HTERT RPE-1 (cell line): ENCODE results near the gene CMAS.
"Not testable (repeated sequence)": the region's sequence is repeated elsewhere in the genome, so short reads cannot be mapped to it uniquely, and the experiment has no call there.

Experiments used
- in situ Hi-C: fragments of 300-500 bp; cut with MboI; formaldehyde crosslinking; loops from 4 replicates; pipeline ENCODE4 v1.14.3; 2020; ENCODE audit warnings: low sequenced_read_pairs

Gene CMAS

DNA sequence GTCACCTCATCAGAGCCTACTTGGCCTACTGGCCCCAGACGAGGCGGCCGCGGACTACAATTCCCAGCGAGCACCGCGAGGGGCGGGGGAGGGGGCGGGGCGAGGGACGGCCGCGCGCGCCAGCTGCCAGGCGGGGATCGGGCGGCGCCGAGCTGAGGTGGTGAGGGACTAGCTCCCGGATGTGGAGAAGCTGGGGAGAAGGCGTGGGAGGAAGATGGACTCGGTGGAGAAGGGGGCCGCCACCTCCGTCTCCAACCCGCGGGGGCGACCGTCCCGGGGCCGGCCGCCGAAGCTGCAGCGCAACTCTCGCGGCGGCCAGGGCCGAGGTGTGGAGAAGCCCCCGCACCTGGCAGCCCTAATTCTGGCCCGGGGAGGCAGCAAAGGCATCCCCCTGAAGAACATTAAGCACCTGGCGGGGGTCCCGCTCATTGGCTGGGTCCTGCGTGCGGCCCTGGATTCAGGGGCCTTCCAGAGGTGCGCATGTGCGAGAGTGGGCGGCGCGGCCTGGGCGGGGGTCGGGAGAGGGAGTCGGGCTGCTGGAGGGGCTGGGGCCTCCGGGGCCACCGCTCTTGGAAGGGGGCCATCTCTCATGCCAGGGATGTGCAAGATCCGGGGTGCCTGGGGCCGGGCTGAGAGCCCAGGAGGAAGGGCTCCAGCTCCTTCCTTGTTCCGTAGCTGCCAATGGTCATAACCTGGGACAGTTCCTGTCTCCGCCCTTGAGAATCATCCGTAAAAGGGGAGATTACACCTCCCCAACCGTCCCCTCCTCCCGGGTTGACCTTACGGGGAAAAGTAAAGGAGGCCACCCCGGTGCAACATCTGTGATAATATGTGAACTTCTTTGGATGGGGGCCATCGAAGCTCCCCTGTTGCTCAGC lies at the start of gene CMAS:
Gene CMAS, plus strand, starts transcription at position 129 of the 878 bp plus-strand sequence. Its CDS starts 86 bp downstream, at position 215.
- in situ Hi-C loops, result no loop called here

DNA sequence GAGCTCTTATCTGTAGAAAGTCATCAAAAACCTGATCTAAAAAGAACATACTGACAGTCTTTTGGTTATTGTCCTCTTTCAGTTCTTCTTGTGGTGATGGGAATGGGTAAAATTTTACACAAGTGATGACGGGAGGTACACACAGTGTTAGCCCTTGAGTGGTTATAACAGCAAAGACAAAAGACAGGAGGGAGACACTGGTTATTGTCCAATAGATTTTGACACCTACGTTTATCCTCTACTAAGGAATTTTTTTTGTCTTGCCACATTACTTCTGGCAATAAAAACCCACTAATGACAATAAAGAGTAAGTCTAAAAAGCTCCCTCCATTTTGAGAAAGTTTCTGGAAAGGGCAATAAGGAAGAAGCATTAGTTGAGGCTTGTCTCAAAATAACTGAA lies 47.7 kb upstream of the CMAS start:
- in situ Hi-C loops, result no loop called here

DNA sequence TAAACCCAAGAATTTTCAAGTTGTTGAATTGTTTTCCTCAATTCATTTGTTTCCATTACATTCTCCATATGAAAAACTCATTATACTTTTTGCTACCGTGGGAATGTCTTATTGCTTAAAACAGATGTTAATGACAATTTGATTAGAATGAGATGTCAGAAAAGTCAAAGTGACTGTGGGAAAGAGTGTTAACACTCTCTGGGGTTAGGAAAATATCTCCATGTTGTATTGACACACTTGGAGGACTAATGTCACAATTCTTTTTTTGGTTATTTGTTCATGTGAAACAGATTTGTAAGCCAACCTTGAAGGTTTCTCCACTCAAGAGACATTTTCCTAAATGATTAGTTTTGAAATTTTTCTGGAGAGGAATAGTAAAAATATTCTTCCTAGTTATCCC lies 47.2 kb upstream of the CMAS start:
- in situ Hi-C loops, result no loop called here

DNA sequence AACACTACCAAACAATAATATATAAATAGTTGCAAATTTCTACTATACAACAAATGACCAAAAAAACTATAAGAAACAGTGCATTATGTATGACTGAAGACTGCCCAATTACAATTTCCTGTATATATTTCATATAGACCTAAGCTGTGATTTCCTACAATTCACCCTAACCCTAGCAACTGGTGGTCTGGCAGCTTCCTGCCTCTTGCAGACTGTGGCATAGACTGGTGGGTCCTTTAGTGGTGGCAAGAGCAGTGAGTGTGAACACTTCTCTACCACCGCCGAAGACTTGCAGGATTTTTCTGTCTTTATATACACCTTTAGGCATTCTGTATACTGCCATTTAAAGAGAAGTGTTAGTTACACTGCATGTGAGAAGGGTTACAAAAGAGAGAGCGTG lies 43.6 kb upstream of the CMAS start:
- in situ Hi-C loops, result no loop called here

DNA sequence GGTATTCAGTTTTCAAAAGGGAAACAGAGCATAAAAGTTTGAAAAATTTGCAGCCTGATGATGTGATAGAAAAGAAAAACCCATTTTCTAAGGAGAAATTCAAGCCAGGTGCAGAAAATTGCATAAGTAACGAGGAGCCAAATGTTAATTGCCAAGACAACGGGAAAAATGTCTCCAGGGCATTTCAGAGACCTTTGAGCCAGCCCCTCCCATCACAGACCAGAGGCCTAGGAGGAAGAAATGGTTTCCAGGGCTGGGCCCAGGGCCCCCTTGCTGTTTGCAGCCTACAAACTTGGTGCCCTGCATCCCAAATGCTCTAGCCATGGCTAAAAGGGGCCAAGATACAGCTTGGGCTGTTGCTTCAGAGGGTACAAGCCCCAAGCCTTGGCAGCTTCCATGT lies 38.2 kb upstream of the CMAS start:
- in situ Hi-C loops, result not testable (repeated sequence)

DNA sequence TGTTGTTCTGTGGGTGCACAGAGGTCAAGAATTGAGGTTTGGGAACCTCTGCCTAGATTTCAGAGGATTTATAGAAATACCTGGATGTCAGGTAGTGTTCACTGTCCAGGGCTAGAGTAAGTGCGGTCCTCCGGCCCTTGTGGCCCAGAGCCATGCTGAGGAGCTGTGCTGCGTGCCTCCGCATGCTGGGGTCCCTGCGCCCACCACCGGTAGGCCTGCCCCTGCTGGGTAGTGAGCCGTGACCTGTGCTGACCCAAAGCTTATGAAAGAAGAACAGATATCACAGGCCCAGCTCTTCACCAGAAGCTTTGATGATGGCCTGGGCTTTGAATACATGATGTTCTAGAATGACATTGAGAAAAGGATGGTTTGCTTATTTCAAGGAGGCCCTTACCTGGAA lies 37.8 kb upstream of the CMAS start:
- in situ Hi-C loops, result no loop called here

DNA sequence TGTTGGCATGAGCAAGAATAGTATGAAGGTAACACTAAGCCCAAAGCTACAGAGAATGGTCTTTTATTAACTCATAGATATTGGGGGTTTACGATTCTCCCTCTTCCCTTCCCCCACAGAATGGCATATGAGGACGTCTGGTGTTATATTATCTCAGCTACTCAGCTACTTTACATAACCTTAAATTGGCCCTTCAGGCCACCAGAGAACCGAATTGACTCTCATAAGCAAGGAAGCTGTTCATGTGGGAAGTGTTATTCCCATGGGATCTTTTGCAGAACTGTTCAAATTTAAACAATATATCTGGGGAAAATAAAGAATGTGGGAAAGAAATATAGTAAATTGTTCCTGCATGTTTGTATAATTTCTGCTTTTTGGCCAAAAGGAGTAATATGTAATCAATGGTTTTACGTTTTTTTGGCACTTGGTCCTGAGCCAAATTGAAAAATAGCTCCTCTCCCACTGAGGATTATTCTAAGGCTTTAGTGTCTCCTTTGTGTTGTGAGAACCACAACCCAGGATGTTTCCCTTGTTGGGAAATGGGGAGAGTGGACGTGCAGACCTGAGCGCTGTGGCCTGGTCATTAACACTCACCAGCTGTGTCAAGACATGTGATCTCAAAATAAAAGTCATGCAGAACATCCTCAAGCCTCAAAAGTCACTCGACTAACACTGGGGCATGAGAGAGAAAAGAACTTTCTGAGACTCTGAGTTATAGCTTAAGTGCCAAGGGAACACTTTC lies 31.8 kb upstream of the CMAS start:
- in situ Hi-C loops, result no loop called here

DNA sequence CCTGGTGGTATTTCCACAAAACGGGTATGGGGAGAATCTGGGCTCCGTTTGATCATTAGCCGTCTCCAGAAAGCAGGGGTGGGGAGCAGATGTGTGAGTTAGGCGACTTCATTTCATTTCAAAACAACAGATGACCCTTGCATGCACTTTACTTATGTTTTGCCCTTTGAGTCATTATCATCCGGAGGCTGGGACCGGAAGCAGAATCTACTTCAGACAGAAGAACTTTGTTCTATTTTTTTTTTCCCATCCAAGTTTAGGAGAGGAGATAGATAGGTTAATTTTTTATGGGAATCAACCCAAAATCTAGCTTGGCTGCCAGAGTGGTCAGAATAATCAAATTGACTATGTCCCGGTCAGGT lies 31.3 kb upstream of the CMAS start:
- in situ Hi-C loops, result no loop called here

DNA sequence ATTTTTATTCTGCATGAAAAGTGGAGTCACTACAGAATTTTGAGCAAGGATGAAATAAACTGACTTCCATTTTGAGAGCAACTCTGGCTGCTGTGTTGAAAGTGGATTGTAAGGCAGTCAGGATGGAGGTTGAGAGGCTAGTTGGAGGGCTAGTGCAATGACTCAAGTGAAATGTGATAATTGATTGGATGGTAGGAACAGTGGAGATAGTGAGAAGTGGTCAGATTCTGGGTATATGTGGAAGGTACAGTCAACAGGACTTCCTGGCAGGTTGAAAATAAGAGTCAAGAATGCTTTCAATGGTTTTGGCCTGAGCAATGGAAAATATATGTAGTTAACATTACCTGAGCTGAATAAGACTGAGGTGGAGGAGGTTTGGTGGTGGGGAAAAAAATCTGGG lies 29.0 kb upstream of the CMAS start:
- in situ Hi-C loops, result no loop called here

DNA sequence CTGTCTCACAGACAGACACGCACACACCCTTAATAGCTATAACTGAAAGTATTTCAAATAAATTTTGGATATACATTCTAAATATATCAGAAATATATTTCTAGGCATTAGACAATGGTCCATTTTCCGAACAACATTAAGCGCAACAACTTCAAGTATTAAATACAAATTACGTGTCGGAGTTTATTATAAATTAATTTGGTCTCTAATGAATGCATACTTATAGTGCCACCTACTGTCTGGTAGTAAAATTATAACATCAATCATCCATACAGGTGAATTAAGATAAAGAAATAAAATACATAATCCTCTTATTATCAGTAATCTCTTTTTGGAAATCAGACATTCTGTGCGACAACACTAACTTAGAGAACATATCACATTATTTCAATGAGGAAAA lies 27.2 kb upstream of the CMAS start:
- in situ Hi-C loops, result no loop called here

DNA sequence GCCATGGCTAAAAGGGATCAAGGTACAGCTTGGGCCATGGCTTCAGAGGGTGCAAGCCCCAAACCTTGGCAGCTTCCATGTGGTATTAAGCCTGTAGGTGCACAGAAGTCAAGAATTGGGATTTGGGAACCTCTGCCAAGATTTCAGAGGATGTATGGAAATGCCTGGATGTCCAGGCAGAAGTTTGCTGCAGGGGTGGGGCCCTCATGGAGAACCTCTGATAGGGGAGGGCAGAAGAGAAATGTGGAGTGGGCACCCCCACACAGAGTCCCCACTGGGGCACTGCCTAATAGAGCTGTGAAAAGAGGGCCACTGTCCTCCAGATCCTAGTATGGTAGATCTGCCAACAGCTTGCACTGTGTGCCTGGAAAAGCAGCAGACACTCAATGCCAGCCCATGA lies 22.5 kb upstream of the CMAS start:
- in situ Hi-C loops, result not testable (repeated sequence)

DNA sequence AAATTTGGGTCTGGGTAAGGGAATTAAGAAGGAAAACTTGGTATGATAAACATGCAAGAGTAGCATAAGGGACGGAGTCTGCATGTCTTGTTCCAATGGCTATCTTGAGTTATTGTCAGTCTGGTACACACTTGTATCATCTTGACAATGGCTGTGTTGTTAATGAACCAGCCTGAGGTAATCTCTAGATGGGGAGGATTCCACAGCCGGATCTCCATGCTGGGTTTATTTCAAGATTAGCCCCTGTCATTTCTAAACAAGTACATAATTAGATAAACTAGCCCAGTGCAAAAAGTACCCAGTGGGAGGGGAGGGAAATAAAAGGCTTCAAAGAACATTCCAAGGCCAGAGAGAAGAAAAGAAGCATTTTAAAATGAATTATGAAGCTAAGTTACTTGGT lies 16.5 kb upstream of the CMAS start:
- in situ Hi-C loops, result no loop called here

DNA sequence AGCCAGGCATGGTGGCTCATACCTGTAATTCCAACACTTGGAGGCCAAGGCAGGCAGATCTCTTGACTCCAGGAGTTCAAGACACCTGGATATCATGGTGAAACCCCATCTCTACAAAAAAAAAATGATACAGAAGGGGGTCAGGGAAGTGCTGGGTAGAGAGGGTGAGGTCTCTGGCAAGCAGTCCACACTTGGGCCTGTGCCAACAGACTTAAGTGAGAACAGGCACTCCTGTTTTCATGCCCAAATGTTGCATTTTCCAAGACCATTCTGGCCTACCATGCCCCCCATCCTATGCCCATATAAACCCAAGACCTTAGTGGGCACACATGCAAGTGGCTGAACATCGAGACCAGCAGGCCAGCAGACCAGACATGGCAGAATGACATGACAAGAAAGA lies 16.0 kb upstream of the CMAS start:
- in situ Hi-C loops, result no loop called here

DNA sequence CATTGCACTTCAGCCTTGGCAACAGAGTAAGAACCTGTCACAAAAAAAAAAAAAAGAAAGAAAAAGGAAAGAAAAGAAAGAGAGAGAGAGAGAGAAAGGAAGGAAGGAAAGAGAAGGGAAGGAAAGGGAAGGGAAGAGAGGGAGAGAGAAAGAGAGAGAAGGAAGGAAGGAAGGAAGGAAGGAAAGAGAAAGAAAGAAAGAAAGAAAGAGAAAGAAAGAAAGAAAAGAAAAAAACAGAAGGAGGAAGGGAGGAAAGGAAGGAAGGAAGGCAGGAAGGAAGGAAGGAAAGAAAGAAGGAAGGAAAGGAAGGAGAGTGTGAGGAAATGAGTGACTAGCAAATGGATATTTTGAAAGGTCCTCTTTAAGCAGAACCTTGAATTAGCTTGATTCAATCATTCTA lies 13.3 kb upstream of the CMAS start:
- in situ Hi-C loops, result no loop called here

DNA sequence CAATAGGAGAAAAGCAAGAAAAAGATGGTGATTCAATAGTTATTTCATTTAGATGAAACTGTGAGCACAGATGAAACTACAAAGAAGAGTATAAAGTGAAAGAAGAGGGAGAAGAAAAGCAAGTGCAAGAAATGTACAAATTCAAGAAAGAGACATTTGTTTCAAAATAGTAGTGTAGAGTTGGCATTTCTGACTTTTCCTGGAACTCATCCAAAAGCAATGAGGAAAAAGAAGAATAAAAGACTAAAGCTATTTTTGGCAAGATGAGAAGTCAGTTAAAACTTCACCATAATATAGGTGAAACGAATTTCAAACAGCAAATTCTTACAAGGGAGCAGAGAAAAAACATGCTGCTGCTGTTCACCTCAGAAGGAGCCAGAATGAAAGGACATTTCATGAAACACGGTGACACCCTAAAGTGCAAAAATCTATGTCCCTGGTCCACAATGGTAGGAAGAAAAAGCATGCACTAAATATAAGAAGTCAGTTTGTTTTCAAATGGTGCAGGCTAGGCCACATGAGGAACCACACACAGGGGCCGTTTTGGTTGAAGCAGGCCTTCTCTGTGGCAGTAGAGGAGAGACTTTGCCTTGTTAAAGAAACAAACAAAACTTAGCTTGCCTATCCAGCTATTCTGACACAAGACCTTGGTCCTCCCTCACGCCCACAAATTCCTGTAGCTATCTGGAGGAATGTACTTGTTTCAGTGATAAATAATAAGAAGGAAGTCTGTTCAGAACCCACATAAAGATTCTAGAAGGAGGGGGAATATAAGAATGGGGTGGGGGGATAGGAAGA lies 11.1 kb upstream of the CMAS start:
- in situ Hi-C loops, result no loop called here

DNA sequence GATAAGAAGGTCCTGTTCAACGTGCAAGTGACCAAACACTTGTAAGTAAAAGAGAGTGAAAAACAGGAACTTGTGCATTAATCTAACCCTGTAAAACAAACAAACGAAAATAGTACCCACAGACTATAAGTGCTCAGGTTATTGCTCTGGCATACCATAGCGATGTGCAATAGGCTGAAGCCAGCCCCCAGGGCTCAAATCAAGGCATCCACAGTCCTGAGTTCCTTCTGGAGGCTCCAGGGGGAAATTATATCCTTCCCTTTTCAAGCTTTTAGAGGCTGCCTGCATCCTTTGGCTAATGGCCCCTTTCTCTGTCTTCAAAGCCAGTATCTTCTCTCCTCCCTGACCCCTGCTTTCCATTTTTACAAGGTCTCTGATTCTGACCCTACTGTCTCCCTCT lies 8.1 kb upstream of the CMAS start:
- in situ Hi-C loops, result no loop called here

DNA sequence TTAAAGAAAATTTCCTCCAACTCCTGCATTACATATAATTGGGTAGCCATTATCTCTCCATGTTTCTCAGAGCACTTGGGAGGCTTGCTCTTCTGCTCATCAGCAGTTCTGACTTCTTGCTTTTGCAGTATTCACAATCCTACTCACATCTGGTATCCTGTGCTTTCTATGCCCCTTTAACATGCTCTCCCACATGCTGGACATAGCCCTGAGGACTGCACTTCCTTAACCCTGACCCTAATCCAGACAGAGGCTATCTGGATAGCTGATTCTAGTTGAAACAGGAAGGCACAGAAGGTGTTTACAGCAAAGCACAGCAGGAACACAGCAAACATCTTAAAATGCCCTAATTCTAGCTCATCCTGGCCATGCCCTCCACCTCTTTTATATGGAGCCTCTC lies 7.3 kb upstream of the CMAS start:
- in situ Hi-C loops, result no loop called here

DNA sequence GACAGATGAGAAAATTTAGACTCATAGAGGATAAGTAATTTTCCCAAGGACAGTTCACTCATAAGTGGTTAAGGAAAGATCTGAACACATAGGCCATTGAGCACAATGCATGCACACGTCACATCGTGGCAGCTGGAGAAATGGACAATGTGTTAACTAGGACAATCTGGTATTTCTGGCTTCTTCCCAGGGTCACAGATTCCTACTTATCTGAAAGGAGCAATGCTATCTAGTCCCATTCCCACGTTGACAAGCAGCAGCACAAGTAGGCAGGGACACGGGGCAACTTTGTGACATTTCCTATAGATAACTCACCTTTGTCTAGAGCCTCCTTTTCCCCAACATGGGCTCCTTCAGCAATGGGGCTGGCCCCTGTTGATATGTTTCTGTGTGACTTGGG lies 6.7 kb upstream of the CMAS start:
- in situ Hi-C loops, result no loop called here

DNA sequence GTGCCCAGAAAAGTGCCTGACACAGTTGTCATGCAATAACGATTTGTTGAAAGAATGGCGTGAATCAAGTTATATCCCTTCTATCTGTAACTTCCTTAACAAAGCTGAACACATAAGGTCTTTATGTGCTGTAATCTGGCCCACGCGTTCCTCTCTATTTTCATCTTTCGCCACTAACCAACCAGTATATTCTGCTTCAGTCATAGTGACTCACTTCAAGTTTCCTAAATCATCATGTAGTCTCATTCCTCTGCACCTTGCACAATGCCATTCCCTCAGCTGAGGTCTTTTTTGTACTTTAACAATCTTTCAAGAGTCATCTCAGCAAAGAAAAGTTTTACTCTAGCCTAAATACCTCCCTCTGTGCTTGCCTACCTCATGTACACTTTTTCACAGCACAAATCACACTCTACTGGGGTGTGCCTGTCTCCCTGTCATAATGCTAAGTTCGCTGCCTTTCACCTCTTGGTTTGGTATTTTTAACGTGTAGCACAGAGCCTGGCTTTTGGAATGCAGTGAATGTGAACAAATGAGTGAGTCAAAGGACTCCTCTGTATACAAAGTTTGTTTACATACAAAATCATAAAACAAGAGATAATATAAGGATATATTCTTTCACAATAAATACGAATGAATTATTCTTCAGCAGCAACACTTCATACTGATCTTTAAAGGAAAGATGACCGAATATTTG lies 2.9 kb upstream of the CMAS start:
- in situ Hi-C loops, result no loop called here

DNA sequence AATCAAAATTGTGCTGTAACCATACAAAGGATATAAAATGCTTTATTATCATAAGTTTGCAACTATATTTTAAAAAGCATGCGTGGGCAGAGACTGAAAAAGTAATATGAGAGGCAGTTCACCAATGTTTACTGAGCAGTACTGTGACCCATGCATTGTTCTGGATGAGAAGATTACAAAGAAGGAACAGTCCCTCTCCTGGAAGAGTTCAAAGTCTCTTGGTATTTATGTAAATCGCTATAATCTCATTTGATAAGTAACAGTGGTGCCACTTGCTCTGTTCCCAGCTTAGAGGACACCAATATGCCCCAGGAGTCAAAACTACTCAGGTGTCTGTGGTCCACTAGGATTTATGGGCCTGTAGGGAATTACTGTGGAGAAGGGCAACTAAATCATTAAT lies 2.1 kb upstream of the CMAS start:
- in situ Hi-C loops, result no loop called here

DNA sequence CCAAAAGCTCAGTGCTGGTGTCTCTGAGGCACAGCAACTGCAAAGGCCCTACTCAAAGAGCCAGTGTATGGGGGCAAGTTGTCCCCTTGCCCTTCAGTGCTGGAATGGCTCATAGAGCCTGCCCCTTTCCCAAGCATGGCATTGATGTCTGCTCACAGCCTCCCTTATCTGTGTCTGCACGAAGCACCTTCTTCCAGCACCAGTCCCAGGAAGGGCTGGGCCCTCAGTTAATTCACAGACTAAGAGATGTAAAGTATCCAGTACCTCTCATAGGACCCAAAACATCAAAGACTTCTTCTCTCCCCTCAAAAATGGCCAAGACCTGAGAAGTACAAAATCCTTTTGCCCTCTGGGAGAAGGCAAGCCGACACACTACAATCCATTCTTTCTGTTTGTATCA lies 1.6 kb upstream of the CMAS start:
- in situ Hi-C loops, result no loop called here
